GM12878 (cell line): ENCODE data around the gene RHOG. TPM values are rescaled to one million over a fixed set of nuclear protein-coding genes. Genes with fewer than 3 reads are reported as not detected.

Source experiments
- CBX5 ChIP-seq: sonication (generic); IDR thresholded peaks from 2 replicates; pipeline ENCODE4 v1.6.1; 2016; ENCODE audit warnings: low read depth, moderate library complexity, mild to moderate bottlenecking, inconsistent platforms
- ESRRA ChIP-seq: IDR thresholded peaks from 2 replicates; pipeline ENCODE4 v1.6.1; 2012; ENCODE audit warnings: mild to moderate bottlenecking, low read length, improper control_type of control experiment
- HDAC2 ChIP-seq: fragments of 200-600 bp; sonication (generic); IDR thresholded peaks from 2 replicates; pipeline ENCODE4 v1.6.1; 2017
- LARP7 ChIP-seq: fragments of 450-650 bp; IDR thresholded peaks from 2 replicates; pipeline ENCODE4 v1.6.1; 2017; ENCODE audit warnings: mild to moderate bottlenecking
- MTA3 ChIP-seq: IDR thresholded peaks from 2 replicates; pipeline ENCODE4 v1.6.1; 2012; ENCODE audit warnings: low read length, inconsistent platforms, borderline replicate concordance
- MYC ChIP-seq: IDR thresholded peaks from 2 replicates; pipeline ENCODE4 v1.6.1; 2011; ENCODE audit warnings: mild to moderate bottlenecking, low read length, moderate library complexity, inconsistent platforms; ENCODE audit not compliant: insufficient read depth, insufficient replicate concordance, insufficient read length, severe bottlenecking
- PML ChIP-seq: IDR thresholded peaks from 2 replicates; pipeline ENCODE4 v1.6.1; 2012; ENCODE audit warnings: low read length, inconsistent platforms
- POLR2AphosphoS2 ChIP-seq: IDR thresholded peaks from 2 replicates; pipeline ENCODE4 v1.6.1; 2011; ENCODE audit warnings: low read depth, mild to moderate bottlenecking, low read length, improper control_type of control experiment, moderate library complexity
- RAD21 ChIP-seq: IDR thresholded peaks from 2 replicates; pipeline ENCODE4 v1.6.1; 2011; ENCODE audit warnings: mild to moderate bottlenecking, low read depth, low read length, moderate library complexity; ENCODE audit not compliant: insufficient read depth
- RBBP5 ChIP-seq: fragments of 200-600 bp; sonication (generic); conservative IDR thresholded peaks from 2 replicates; pipeline ENCODE4 v1.6.1; 2016
- SUPT20H ChIP-seq: IDR thresholded peaks from 2 replicates; pipeline ENCODE4 v1.6.1; 2011; ENCODE audit warnings: low read depth, mild to moderate bottlenecking, low read length, moderate library complexity, borderline replicate concordance; ENCODE audit not compliant: control insufficient read depth
- TBL1XR1 ChIP-seq: IDR thresholded peaks from 2 replicates; pipeline ENCODE4 v1.6.1; 2012; ENCODE audit warnings: low read depth, low read length, improper control_type of control experiment
- ZNF24 ChIP-seq: fragments of 450-650 bp; IDR thresholded peaks from 2 replicates; pipeline ENCODE4 v1.6.1; 2017; ENCODE audit warnings: antibody characterized with exemption, mild to moderate bottlenecking
- polyA plus RNA-seq, 11 experiments: library from polyadenylated mRNA; depleted of rRNA in 4 of 11; unstranded in 6 of 11; stranded (reverse) in 5 of 11; fragments of >200 nt; fragmentation: Nextera tagmentation in 4 of 11; fragmentation: Illumina TruSeq in 1 of 11; extraction: Ambion mirVana in 4 of 11; extraction: Trizol in 1 of 11; gene quantifications; 1 replicate in 1 of 11; 2 replicates in 10 of 11; pipeline versions ENCODE4 v1.2.1 to v1.2.3, GENCODE V29; 2011 to 2016; ENCODE audit warnings: inconsistent platforms in 2 of 11, missing spikeins in 2 of 11, low read depth in 1 of 11
- total RNA-seq, 4 experiments: library from RNA; depleted of rRNA in 3 of 4; stranded (reverse); fragments of >200 nt in 3 of 4; fragmentation: Illumina TruSeq in 1 of 4; extraction: Trizol in 1 of 4; gene quantifications; 2 replicates each; pipeline versions ENCODE4 v1.2.1 to v1.2.3, GENCODE V29; 2013 to 2021
- TF ChIP-seq, protein P1 (sequence below): fragments of 150-350 bp; IDR thresholded peaks from 2 replicates; pipeline ENCODE4 v1.6.1; 2014; ENCODE audit warnings: mild to moderate bottlenecking, low read depth, low read length
- TF ChIP-seq, protein P2 (sequence below): IDR thresholded peaks from 2 replicates; pipeline ENCODE4 v1.6.1; 2012; ENCODE audit warnings: low read depth, low read length, improper control_type of control experiment
- TF ChIP-seq, protein P3 (sequence below): IDR thresholded peaks from 2 replicates; pipeline ENCODE4 v1.6.1; 2012; ENCODE audit warnings: improper control_type of control experiment, low read depth, low read length; ENCODE audit not compliant: insufficient replicate concordance
- TF ChIP-seq, protein P4 (sequence below): IDR thresholded peaks from 2 replicates; pipeline ENCODE4 v1.6.1; 2012; ENCODE audit warnings: low read depth, low read length, improper control_type of control experiment
- TF ChIP-seq, protein P5 (sequence below): fragments of 450-650 bp; IDR thresholded peaks from 2 replicates; pipeline ENCODE4 v1.6.1; 2017; ENCODE audit warnings: mild to moderate bottlenecking
- TF ChIP-seq, protein P6 (sequence below): fragments of 450-650 bp; IDR thresholded peaks from 2 replicates; pipeline ENCODE4 v1.6.1; 2017; ENCODE audit warnings: low read depth, mild to moderate bottlenecking, moderate library complexity

Gene RHOG
- total and polyA plus RNA-seq, 10 of the 15 experiments (the other 5 are each of a cell fraction or from before 2014, with no cell fraction given): 16.0 to 172 (median 94.8) TPM

DNA sequence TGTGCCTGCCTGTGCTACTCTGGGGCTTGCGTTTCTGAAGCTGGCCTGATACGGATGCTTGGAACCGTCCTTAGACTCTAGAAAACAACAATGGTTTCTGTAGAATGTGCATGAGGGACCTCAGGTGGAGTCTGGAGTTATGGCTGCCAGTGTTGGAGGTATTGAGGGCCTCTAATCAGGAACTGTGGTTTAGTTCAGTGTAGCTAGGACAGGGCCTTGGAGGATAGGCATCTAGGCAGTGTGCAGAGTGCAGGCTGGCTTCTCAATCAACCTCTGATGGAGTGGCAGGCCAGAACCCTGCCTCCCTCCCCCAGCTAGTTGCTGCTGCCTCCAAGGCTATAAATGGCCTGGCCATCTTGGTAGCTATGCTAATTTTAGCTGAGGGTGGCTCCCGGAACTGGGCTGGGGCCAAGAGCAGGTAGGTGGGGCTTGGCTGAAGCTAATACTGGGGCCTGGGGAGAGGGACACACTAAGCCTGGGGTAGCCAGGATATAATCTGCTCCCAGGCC is 18.7 kb upstream of the RHOG start (continued):
- TF ChIP-seq, protein P1, sequence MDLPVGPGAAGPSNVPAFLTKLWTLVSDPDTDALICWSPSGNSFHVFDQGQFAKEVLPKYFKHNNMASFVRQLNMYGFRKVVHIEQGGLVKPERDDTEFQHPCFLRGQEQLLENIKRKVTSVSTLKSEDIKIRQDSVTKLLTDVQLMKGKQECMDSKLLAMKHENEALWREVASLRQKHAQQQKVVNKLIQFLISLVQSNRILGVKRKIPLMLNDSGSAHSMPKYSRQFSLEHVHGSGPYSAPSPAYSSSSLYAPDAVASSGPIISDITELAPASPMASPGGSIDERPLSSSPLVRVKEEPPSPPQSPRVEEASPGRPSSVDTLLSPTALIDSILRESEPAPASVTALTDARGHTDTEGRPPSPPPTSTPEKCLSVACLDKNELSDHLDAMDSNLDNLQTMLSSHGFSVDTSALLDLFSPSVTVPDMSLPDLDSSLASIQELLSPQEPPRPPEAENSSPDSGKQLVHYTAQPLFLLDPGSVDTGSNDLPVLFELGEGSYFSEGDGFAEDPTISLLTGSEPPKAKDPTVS: no peak
- TF ChIP-seq PML: peak; percentile 49; the same call in 1 of the 2 replicates
- TF ChIP-seq TBL1XR1: no peak
- peak; percentile 46; the same call in 1 of the 2 replicates for TF ChIP-seq POLR2AphosphoS2
- no peak for TF ChIP-seq SUPT20H
- peak; percentile 42; the same call in 1 of the 2 replicates for TF ChIP-seq LARP7
- TF ChIP-seq RBBP5: no peak
- TF ChIP-seq MYC: no peak
- TF ChIP-seq, protein P2, sequence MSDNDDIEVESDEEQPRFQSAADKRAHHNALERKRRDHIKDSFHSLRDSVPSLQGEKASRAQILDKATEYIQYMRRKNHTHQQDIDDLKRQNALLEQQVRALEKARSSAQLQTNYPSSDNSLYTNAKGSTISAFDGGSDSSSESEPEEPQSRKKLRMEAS: no peak
- TF ChIP-seq HDAC2: no peak
- no peak for TF ChIP-seq ZNF24
- TF ChIP-seq, protein P3, sequence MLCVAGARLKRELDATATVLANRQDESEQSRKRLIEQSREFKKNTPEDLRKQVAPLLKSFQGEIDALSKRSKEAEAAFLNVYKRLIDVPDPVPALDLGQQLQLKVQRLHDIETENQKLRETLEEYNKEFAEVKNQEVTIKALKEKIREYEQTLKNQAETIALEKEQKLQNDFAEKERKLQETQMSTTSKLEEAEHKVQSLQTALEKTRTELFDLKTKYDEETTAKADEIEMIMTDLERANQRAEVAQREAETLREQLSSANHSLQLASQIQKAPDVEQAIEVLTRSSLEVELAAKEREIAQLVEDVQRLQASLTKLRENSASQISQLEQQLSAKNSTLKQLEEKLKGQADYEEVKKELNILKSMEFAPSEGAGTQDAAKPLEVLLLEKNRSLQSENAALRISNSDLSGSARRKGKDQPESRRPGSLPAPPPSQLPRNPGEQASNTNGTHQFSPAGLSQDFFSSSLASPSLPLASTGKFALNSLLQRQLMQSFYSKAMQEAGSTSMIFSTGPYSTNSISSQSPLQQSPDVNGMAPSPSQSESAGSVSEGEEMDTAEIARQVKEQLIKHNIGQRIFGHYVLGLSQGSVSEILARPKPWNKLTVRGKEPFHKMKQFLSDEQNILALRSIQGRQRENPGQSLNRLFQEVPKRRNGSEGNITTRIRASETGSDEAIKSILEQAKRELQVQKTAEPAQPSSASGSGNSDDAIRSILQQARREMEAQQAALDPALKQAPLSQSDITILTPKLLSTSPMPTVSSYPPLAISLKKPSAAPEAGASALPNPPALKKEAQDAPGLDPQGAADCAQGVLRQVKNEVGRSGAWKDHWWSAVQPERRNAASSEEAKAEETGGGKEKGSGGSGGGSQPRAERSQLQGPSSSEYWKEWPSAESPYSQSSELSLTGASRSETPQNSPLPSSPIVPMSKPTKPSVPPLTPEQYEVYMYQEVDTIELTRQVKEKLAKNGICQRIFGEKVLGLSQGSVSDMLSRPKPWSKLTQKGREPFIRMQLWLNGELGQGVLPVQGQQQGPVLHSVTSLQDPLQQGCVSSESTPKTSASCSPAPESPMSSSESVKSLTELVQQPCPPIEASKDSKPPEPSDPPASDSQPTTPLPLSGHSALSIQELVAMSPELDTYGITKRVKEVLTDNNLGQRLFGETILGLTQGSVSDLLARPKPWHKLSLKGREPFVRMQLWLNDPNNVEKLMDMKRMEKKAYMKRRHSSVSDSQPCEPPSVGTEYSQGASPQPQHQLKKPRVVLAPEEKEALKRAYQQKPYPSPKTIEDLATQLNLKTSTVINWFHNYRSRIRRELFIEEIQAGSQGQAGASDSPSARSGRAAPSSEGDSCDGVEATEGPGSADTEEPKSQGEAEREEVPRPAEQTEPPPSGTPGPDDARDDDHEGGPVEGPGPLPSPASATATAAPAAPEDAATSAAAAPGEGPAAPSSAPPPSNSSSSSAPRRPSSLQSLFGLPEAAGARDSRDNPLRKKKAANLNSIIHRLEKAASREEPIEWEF: no peak
- TF ChIP-seq CBX5: no peak
- no peak for TF ChIP-seq MTA3
- TF ChIP-seq, protein P4, sequence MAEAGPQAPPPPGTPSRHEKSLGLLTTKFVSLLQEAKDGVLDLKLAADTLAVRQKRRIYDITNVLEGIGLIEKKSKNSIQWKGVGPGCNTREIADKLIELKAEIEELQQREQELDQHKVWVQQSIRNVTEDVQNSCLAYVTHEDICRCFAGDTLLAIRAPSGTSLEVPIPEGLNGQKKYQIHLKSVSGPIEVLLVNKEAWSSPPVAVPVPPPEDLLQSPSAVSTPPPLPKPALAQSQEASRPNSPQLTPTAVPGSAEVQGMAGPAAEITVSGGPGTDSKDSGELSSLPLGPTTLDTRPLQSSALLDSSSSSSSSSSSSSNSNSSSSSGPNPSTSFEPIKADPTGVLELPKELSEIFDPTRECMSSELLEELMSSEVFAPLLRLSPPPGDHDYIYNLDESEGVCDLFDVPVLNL: no peak
- TF ChIP-seq ESRRA: no peak
- TF ChIP-seq RAD21: no peak
- TF ChIP-seq, protein P5, sequence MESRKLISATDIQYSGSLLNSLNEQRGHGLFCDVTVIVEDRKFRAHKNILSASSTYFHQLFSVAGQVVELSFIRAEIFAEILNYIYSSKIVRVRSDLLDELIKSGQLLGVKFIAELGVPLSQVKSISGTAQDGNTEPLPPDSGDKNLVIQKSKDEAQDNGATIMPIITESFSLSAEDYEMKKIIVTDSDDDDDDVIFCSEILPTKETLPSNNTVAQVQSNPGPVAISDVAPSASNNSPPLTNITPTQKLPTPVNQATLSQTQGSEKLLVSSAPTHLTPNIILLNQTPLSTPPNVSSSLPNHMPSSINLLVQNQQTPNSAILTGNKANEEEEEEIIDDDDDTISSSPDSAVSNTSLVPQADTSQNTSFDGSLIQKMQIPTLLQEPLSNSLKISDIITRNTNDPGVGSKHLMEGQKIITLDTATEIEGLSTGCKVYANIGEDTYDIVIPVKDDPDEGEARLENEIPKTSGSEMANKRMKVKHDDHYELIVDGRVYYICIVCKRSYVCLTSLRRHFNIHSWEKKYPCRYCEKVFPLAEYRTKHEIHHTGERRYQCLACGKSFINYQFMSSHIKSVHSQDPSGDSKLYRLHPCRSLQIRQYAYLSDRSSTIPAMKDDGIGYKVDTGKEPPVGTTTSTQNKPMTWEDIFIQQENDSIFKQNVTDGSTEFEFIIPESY: no peak
- TF ChIP-seq, protein P6, sequence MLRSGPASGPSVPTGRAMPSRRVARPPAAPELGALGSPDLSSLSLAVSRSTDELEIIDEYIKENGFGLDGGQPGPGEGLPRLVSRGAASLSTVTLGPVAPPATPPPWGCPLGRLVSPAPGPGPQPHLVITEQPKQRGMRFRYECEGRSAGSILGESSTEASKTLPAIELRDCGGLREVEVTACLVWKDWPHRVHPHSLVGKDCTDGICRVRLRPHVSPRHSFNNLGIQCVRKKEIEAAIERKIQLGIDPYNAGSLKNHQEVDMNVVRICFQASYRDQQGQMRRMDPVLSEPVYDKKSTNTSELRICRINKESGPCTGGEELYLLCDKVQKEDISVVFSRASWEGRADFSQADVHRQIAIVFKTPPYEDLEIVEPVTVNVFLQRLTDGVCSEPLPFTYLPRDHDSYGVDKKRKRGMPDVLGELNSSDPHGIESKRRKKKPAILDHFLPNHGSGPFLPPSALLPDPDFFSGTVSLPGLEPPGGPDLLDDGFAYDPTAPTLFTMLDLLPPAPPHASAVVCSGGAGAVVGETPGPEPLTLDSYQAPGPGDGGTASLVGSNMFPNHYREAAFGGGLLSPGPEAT: 0 out of 2 replicates have a peak, but pooled peaks have one; percentile 38
